ENCODE results near the gene VEZF1. TPM values are rescaled to one million over a fixed set of nuclear protein-coding genes. Genes with fewer than 3 reads are reported as not detected.

The VEZF1 gene
- total RNA-seq, 1 donor from 2014 or later: 77.2 TPM

DNA sequence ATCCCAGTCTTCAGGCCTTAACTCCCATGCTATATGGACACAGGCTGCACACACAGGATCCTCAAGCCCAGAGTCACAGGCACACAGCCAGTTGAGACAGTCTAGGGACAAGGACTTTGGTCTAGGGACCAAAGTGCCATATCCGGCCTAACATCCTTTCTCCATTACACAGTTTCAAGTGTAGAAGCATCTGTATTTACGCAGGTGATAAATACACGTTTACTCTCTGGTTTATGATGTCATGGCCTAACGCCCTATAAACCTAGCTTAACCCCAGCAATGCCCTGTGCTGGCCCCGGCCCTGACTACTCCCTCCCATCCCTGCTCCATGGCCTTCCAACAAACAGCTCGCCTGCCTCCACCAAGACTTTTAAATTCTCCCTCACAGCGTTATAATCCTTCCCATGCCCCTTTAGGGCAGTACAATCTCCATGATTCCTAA is 50.0 kb downstream of the VEZF1 start:
- intact Hi-C loops (cut with micrococcal nuclease): no loop called here
- no peaks in the 10 kb centered on the region for H3K9me3 ChIP-seq (replicated peaks)
- TF ChIP-seq CTCF (IDR thresholded peaks at IDR 0.05; ENCODE audit: borderline replicate concordance): no peak
- no peaks in the 10 kb centered on the region for H3K36me3 ChIP-seq
- H3K27ac ChIP-seq (replicated peaks): peak overlapping the region; percentile 97
- no peak for DNase-seq
- no peaks in the 10 kb centered on the region for H3K27me3 ChIP-seq (ENCODE audit: low read depth)
- peaks cover 99% of the 10 kb centered on the region for H3K4me1 ChIP-seq
- H3K4me3 ChIP-seq: no peak overlapping the region

DNA sequence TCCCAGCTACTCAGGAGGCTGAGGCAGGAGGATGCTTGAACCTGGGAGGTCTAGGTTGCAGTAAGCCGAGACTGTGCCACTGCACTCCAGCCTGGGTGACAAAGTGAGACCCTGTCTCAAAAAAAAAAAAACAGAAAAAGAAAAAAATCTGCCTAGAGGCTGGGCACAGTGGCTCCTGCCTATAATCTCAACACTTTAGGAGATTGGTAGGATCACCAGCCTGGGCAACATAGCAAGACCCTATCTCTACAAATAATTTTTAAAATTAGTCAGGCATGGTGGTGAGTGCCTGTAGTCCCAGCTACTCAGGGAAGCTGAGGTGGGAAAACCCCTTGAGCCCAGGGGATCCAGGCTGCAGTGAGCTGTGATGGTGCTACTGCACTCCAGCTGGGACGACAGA is 50.6 kb downstream of the VEZF1 start:
- TF ChIP-seq CTCF (IDR thresholded peaks at IDR 0.05; ENCODE audit: borderline replicate concordance): no peak
- Histone ChIP-seq H3K4me3 (no peak overlapping the region), H3K27ac (replicated peaks) (peak overlapping the region; percentile 97), H3K27me3 (ENCODE audit: low read depth) (no peaks in the 10 kb centered on the region), H3K36me3 (no peaks in the 10 kb centered on the region), H3K9me3 (replicated peaks) (no peaks in the 10 kb centered on the region), H3K4me1 (peaks cover 99% of the 10 kb centered on the region)
- DNase-seq: no peak
- intact Hi-C loops (cut with micrococcal nuclease): no loop called here

DNA sequence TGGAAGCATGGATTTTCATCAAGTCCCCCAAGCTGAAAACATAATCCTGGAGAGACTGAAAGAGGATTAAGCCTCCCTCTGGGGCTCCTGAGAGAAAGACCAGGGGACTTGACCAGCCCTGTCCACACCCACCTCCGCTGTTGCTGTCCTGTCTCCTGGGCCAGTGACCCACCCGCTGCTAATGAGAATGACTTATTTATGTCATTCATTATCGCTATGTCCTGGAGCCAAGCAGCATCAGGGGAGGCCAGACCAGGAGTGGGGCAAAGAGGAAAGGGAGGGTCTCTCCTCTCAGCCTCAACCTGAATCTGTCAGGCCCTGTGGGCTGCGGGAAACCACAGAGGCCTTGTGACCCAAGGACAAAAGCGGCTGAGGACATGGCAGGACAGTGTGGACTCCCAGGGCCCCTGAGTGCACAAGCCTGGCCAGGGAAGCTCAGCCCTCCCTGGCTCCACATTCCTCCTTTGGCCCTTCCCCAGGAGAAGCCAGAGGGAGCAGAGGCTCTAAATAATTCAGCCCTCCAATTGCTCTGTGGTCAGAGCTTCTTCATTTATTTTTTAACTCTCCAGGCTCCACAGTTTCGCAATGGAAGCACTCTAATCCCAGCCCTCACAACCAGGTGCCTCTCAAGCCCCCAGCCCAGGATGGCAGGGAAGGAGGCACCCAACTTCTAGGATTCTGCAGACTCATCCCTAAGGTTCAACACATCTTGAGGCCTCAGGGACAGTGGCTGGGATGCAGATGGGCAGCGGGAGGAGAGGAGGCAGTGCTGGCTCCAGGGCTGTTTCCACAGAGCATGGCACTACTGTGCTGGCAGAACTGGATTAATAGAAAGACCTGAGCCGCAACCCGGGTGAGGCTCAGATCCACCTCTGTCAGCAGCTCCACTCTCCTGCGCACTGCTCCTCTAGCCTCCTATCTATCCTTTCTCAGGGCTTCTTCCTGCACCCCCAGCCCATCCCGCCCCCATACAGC is 51.9 kb downstream of the VEZF1 start:
- H3K4me1 ChIP-seq: peaks cover 99% of the 10 kb centered on the region
- H3K27ac ChIP-seq (replicated peaks): peak overlapping the region; percentile 97
- H3K9me3 ChIP-seq (replicated peaks): no peaks in the 10 kb centered on the region
- intact Hi-C loops (cut with micrococcal nuclease): no loop called here
- H3K4me3 ChIP-seq: peak overlapping the region; percentile 45
- no peak for TF ChIP-seq CTCF (IDR thresholded peaks at IDR 0.05; ENCODE audit: borderline replicate concordance)
- DNase-seq: peak; percentile 81
- no peaks in the 10 kb centered on the region for H3K27me3 ChIP-seq (ENCODE audit: low read depth)
- no peaks in the 10 kb centered on the region for H3K36me3 ChIP-seq

DNA sequence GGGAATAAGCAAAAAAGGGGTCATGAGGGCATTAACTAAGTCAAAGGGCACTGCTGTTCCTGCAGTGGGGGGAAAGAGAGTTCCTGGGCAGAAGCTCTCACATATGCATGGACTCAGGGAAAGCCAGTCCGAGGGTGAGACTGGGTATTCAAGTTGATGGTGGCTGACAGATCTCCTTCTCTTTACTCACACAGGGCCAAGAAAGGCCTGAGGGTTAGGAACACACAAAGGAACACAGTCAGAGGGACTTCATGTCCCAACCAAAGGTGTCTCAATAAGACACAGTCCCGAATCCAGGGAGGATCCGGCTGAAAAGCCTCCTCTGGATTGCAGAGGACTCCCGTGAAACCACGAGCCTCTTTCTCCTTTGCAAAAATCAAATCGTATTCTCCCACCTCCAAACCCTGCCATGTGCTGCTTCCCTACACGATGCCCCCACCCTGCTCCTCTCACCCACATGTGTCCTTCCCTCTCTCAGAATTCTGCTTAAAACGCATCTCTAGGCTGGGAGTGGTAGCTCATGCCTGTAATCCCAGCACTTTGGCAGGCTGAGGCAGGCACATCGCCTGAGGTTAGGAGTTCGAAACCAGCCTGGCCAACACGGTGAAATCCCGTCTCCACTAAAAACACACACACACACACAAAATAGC is 56.4 kb downstream of the VEZF1 start:
- peak overlapping the region; percentile 82 for H3K27ac ChIP-seq (replicated peaks)
- H3K36me3 ChIP-seq: no peaks in the 10 kb centered on the region
- peaks cover 99% of the 10 kb centered on the region for H3K4me1 ChIP-seq
- no peaks in the 10 kb centered on the region for H3K9me3 ChIP-seq (replicated peaks)
- TF ChIP-seq CTCF (IDR thresholded peaks at IDR 0.05; ENCODE audit: borderline replicate concordance): no peak
- no peak for DNase-seq
- no peak overlapping the region for H3K4me3 ChIP-seq
- intact Hi-C loops (cut with micrococcal nuclease): no loop called here
- no peaks in the 10 kb centered on the region for H3K27me3 ChIP-seq (ENCODE audit: low read depth)

- Histone ChIP-seq H3K27me3 (ENCODE audit: low read depth) (no peaks in the 10 kb centered on the region), H3K4me3 (no peak overlapping the region), H3K9me3 (replicated peaks) (no peaks in the 10 kb centered on the region), H3K4me1 (peaks cover 99% of the 10 kb centered on the region), H3K27ac (replicated peaks) (peak overlapping the region; percentile 82), H3K36me3 (no peaks in the 10 kb centered on the region)
- intact Hi-C loops (cut with micrococcal nuclease): no loop called here
- no peak for TF ChIP-seq CTCF (IDR thresholded peaks at IDR 0.05; ENCODE audit: borderline replicate concordance)
- DNase-seq: no peak
Observed at GRCh38 chr17:57930239-57930638, 57.8 kb downstream of the VEZF1 start.
